HG03439 (cell line): ENCODE measurements around the gene SHH.
"Not testable (repeated sequence)": the region's sequence is repeated elsewhere in the genome, so short reads cannot be mapped to it uniquely, and the experiment has no call there.

ENCODE experiments used
- ATAC-seq: cut with Tn5 transposase; IDR thresholded peaks from one replicate; pipeline ENCODE4 v1.9.1; 2021; ENCODE audit warnings: mild to moderate bottlenecking, moderate library complexity; ENCODE audit not compliant: unreplicated experiment

The SHH gene

DNA sequence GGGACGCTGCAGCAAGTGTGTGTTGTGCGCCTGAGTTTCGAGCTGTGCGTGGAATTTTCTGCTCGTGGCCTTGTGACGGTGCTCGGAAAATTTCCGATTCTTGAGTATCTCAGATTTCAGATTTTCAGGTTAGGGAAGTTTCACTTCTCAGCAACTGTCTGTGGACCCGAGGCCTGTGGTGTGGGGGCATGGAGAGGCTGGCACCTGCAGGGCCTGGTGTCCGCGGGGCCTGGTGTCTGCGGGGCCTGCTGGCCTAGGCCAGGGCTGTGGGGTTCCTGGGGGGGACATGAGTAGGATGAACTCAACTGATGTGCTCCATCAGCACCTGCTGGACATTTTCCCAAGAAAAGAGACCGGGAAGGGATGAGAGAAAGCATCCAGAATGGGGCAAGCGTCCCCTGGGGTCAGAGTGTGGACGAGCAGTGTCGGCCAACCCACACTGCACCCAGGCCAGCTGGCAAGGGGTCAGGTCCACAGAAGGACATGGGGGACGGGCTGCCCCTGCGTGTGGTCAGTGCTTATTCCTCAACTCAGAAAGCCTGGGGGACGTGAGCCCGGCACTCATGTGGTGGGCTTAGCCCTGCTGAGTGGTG lies 31.3 kb upstream of the SHH start:
- no peak for ATAC-seq

DNA sequence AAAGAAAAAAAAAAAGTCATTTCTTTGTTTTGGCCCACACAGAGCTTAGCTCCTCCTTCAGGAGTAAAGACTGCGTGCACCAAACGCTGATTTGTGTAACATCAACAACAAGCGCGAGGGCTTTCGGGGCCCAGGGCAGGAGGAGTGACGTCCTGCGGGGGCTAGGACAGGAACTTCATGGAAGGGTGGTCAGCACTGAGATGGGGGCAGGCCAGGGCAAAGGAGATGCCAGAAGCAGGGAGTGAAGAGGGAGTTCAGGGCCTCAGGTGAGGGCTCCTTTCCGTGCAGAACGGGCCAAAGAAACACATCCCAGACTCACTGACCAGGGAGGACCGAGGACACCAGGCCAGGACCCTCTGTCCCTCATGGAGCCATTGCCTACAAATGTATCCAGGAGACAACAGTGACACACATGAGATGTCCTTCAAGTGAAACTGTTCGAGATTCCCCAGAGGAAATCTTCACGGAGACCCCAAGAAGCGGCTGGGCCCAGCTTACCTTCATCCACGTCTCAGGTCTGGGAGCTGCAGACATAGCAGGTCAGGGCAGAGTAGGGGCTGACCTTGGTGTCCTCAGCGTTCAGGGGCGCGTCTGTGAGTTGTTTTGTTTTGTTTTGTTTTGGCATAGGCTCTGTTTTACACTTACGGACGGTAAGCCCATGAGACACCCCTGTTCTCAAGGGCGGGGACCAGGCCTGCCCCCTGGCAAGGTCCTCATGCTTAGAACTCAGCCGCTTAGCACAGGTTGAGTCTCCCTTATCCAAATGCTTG lies 30.4 kb upstream of the SHH start:
- ATAC-seq = no peak

DNA sequence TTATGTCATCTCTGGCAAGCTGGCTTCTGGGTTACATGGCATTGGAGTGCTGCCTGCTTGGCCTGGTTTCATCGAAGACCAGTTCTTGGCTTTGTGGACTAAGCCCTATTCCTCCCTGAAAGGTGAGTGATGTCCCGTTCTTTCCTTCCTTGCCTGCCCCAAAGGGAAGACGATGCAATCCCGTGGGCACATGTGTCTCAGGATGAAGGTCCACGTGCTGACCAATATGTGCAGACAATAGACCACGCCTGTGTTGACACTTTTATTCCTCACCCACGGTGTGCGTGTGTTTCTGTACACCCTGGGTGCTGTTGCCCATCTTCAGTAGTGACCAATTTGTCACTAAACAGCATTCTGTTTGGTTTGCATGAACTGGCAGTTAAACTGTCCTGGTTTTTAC lies 28.6 kb upstream of the SHH start:
- no peak for ATAC-seq

DNA sequence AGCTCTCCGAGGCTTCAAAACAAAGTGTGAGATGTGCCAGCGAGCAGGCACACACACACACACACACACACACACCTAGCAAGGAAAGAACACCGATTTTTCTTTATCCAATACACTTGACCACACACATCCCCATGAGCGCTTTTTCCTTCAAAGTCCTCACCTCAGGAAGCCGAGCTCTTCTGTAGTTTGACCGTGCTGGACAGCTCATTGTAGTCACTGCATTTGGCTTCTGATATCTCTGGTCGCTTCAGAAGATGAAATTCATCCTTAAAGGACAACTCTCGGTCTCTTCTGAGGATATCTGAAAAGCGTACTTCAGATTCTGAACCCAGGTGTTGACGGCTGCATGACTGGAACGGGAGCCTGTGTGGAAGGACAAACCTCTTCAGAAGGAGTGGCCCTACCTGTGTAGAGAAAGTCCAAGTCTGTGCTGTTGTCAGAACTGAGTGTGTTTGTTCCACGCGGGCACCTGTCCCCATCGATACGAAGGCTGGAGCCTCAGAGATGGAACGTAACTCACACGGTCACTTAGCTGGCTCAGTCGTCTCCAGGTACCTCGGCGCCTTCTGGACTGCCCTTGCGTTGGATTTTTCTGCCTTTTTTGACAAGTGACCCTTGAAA lies 28.1 kb upstream of the SHH start:
- ATAC-seq = no peak

DNA sequence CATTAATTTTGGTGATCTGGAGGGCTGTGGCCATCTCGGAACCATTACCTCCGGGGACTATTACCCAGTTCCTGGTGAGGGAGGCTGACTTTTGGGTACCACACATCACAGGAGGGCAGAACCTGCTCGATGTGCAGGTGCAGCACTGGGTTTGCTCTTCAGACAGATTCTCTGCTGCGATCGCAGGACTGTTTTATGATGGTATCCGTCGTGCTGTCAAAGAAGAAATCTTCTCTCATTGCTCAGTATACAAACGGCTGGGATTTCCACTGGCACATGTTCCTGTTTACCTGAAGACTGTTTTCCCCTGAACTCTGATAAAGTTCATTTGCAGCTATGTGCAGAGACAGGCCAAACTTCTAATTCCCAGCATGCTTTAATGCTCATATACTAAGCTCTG lies 27.2 kb upstream of the SHH start:
- ATAC-seq = no peak

DNA sequence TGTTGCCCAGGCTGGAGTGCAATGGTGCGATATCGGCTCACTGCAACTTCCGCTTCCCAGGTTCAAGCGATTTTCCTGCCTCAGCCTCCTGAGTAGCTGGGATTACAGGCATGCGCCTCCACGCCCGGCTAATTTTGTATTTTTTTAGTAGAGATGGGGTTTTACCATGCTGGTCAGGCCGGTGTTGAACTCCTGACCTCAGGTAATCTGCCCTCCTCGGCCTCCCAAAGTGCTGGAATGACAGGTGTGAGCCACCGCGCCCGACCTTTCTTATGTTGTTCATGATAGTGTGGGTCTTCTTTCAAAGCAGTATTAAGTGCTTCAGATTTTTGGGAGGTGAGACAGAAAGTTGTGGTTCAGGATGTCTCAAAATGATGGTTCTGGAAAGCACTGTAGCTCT lies 26.0 kb upstream of the SHH start:
- not testable (repeated sequence) for ATAC-seq

DNA sequence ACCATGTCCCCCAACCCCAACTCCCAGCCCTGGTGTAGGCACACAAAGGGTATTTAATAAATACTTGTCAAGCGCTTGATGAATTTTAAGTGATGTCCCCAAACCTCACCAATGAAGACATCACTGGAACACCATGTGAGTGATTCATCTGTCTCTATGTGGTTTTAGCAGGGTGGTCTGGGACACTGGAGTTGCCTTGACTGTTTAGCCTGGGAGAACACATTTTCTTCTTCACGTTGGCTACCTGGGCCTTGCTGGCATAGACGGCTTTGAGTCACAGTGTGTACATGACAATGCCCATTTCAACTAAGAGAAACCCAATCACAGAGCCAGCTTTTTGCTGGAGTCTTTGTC lies 24.8 kb upstream of the SHH start:
- no peak for ATAC-seq

DNA sequence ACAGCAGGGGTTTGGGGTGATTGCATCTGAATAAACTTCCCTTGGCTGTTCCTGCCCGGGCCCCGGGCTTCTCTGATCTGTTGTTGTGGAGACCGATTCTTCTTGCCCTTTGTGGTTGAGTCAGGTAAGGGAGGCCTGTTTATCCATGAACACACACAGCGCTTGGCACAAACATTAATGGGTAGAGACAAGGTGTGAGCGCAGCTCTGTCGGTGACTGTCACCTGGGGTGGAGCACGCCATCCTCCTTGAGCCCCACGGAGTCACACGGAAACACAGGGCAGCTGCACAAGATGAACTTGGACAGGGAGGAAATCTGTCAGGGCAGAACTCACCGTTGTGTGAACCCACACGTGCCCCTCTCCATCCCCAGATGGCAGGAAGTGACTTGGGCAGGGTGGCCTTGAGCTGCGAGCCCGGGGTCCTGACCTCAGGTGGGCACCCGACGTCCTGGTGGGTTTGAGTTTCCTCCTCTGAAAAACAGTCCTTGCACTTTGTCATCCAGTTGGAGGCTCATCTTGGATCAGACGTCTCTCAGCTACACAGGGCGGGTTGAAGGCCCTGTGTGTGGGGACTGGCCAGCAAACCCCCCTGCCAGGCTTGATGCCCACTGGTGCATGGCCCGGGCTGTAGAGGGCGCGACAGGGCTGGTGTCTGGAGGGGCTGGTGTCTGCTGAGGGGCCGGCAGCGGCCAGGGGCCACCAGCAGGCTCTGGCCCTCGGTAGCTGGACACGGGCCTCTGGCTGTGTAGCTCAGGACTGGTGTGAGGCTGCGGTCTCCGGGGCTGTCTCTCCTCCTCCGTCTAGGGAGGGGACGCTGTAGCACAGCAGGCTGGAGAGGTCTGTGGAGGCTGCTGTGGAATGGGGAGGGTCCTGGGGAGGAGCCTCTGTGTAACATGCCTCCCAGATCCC lies 24.2 kb upstream of the SHH start:
- ATAC-seq = no peak

DNA sequence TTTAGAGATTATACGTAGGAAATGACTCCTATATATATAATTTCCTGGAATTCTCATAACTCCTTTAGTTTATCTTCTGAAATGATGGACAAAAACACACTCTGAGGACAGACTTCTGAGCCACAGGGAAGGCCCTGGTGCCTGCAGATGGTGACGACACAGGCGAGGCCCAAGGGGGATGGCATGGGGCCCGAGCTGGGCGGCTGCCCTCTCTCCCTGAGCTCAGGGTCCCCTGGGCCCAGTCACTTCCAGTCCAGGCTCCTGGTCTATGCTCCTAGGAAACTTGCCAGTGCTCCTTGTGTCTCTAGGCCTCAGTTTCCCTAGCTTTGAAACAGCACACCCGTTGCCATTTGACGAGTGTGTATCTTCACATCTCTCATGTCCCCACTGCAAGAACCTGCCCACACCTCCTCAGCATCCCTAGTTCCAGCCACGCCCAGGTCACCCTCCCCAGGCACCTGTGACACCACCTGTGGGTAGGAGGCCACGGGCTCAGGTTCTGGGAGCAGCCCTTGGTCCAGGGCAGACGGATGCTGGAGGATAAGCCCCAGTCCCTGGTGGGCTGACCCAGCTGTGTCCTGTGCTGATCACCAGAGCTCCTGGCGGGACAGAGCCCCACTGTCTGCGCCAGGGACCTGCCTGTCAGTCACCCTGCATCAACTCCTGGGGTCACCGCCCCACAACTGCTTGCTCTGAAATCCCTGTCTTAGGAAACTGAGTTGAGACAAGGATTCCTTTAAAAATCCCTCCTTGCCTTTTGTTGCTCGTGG lies 23.4 kb upstream of the SHH start:
- ATAC-seq = no peak

DNA sequence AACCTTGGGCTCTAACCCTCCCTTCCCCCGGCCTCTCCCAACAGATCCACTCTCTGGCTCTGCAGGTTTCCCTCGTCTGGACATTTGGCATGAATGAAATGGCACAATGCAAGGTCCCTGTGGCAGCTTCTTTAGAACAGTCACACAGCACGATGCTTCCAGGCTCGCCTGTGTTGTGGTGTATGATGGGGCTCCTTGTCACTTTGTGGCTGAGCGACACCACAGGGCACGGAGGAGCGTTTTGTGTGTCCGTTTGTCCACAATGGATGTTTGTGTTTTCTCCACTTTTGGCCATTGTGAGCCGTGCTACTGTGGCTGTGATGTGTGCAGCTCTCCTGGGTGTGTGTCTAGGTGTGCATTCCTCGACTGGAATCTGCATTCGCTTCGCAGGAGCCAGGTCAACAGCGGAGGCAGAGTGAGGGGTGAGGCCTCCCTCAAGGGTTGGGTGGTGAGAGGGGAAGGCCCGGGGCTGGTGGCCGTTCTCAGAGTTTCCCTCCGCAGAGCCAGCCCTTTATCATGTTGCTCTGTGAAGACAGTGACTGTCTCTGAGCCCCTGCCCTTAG lies 22.3 kb upstream of the SHH start:
- ATAC-seq = no peak

DNA sequence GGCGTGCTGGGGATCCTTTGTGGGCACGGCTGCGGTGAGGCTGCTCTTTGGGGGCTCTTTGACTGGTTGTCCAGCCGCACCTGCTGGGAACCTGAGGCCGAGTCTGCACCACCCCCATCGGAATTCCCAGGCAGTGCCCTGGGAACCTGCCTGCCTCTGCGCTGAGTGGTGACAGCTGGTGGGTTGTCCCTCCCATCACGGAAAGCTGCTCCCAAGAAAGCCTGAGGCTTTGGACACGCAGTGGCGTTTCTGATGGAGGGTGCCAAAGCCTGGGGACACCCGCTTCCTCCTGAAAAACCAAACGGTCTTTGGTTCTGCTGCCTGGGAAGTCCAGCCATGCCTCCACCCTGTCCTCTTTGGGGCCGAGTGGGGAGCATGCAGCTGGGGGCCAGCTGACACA lies 21.4 kb upstream of the SHH start:
- no peak for ATAC-seq

DNA sequence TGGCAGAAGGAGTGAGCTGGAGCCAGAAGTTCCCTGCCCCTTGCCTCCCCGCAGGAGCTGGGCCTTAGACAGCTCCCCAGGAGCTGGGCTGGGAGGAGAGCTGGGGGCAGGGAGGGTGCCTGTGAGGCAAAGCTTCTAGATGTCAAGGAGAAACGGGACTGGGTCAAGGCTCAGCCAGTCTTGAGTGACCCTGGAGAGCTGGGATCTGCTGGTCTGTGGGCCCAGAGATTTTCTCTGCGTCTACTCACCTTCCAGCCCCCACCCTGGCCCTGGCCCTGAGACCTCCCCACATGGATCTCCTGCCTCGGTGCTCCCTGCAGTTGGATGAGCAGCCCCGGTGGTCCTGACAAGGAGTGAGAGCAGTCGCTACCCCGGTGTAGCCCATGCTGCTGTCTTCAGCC lies 20.3 kb upstream of the SHH start:
- ATAC-seq = no peak

DNA sequence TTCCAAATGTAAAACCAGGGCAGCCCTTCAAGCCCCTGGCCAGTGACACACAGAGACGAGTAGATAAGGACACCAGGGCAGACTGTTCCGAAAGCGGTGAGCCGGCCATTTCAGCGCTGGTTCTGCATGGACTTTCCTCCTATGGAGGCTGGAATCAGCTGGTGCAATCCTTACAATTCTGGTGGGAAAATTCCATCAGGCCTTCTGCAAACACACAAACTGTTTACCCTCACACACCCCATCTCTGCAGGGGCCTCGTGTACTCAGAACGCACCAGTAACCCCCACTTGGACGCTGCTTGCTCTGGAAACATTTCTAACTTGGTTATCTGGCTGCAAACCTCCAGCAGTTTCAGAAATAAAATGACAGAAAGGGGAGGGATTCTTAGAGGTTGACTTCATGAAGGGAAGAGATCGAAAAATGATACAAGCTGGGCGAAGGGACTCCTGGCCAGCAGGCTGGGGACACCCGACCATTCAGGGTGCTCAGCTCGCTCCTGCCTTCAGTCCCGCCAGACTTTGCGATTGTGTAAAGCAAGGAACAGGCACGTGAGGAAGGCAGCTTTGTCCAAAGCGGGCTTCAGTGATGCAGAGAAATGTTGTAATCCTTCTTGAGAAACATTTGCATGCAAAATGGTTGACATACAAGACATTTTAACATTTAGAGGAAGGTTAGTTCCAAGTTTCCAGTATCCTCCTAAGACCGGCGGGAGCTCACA lies 19.7 kb upstream of the SHH start:
- no peak for ATAC-seq

DNA sequence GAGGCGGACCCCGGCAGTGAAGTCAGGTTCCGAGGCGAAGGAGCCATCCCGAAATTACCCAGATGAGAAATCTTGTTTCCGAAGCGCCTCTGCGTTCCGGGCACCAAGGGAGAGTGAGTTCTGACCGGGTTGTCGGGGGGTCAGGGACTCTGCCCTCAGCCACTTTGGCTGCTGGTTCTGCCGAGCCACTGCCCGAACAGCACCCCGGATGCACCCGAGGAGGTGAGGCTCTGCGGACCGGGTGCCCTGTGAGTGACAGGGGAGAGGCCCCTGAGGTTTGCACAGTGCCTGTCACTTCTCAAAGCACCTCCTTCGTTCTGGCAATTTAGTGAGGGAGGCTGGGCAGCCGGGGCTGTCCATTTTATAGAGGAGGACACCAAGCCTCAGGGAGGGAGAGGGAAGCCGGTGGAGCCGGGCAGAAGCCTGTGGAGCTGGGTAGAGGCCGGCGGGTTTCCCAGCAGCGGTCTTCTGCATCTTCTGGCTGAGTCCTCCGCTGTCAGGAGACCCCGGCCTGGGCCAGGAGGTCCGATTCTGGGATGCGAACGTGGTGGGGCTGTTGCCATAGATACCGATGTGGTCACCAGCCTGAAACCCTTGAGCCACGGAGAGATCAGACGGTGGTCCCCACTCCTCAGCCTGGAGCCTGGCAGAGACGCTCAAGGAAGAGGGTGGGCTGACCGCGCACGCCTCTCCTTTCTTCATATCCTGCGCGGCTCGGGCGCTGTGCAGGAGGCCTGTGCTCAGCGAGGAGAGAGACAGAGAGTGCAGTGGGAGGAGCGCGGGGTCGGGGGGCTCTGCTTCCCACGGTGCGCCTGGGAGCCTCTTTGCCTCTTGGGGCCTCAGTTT lies 18.9 kb upstream of the SHH start:
- ATAC-seq = no peak

DNA sequence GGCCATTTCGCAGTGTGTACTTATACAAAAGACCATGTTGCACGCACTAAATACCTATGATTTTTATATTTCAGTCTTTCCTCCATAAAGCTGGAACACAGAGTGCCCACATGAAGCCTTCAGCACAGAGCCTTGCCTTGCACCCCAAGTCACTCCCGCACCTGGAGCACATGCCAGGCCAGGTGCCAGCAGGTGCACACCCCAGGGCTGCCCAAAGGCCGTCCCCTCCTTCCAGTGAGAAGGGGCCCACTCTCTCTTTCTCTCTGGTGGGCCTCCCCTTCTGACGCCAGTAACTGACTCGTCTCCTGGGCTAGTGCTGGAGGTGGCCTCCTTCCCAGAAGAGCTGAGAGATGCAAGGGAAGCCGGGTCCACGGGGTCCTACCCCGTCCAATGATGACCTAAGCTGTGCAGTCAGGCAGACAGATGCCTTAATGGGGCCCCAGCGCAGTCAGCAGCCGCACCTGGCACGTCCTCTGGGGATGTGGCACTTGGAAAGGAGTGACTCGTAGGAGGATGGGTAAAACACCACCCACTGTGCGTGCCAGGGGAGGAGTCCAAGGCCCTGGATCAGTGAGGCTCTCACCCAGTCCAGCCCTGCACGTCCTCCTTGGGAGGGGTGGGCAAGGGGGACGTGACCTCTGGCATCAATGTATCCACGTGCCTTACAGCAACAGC lies 17.7 kb upstream of the SHH start:
- no peak for ATAC-seq

DNA sequence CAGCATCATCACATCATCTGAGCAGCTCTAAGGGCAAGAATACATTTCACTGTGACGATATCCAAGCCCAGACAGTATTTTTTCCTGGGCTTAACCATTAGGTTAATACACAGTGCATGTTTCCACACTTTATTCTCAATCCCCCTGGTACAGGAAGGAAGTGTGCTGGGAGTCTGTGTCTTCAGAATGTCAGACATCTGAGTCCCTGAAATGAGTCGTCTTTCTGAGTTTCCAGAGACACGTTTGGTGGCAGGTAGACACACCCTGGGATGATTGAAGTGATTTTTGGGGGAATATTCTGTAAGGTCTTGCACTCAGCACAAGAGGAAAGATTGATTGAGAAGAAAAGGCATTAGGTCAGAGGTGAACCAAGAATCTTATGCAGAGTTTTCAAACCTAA lies 13.1 kb upstream of the SHH start:
- ATAC-seq = no peak

DNA sequence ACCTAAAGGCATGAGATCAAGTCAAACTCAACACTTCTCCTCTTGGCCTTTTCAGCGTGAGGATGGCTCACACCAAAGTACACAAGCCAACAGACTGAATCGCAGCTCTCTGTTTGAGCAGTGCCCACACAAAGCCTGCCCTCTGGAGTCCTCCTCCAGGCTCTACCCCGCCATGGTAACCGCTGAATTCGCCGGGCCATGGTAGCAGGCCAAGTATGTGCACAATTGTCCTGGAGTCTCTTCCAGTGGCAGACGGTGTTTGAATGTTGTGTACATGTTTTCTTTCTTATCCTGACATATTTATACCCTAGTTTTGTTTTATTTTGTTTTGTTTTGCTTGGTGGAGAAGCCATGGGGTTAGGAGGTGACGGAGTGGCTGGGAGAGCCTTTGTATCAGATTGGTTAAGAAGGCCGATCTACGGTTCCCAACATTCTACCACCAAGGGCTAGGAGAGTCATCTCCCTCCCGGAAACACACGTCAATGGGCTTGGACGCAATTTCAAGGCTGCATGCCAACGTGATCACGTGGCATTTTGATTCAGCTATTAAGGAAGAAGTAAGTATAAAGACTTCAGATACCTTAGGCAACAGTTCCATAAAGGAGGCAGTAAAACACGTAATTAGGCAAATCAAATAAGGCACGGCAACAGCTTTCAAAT lies 12.1 kb upstream of the SHH start:
- no peak for ATAC-seq

DNA sequence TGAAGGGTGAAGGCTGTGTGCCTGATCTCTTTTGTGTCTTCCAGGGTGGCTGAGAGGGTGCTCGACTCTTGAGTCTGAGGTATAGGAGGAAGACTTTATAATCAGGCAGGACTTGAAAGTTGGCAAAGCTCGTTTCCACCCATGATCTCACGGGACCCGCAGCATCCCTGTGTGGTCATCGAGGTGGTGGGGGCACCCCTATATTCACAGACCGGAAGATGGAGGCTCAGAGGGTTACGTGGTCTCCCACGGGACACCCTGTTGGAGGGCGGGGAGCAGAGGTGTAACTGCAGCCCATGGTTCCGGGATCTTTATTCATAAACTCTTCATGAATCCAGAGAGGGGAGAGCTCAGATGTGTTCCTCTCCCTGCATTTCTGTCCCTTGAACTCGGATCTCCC lies 9.6 kb upstream of the SHH start:
- ATAC-seq = no peak
